AG09309 (cell line): Measurements from ENCODE around the gene TM4SF5.

Experiments
- DNase-seq: peaks from one replicate; pipeline ENCODE4 v3.0.0-alpha.2; 2010; ENCODE audit warnings: low read depth
- H3K4me3 ChIP-seq: 2 replicates; pipeline ENCODE4 v1.5.1; 2011; ENCODE audit warnings: mild to moderate bottlenecking, low read depth, low read length, moderate library complexity; ENCODE audit not compliant: control insufficient read depth
- CTCF ChIP-seq: IDR thresholded peaks from 2 replicates; pipeline ENCODE4 v1.5.1; 2011; ENCODE audit warnings: mild to moderate bottlenecking, low read depth, low read length, inconsistent platforms; ENCODE audit not compliant: insufficient read depth, control insufficient read depth; ENCODE audit errors: missing control alignments

The TM4SF5 gene

GRCh38 chr17:4780325-4780955, 8.8 kb downstream of the TM4SF5 start:
- no peak for DNase-seq
- TF ChIP-seq CTCF = no peak
- H3K4me3 ChIP-seq = no peak overlapping the region

- no peak for DNase-seq
- TF ChIP-seq CTCF = no peak
- H3K4me3 ChIP-seq = no peak overlapping the region
Observed at GRCh38 chr17:4782652-4783051, 11.0 kb downstream of the TM4SF5 start.

GRCh38 chr17:4785311-4786105, 13.8 kb downstream of the TM4SF5 start:
- no peak for TF ChIP-seq CTCF
- no peak for DNase-seq
- no peak overlapping the region; the same call in 1 of the 2 replicates for H3K4me3 ChIP-seq

- no peak for TF ChIP-seq CTCF
- H3K4me3 ChIP-seq = no peak within 1 kb of the TSS; the same call in 1 of the 2 replicates
- DNase-seq = no peak
Observed at GRCh38 chr17:4786106-4786511, 14.4 kb downstream of the TM4SF5 start, which contains the start of gene VMO1. Gene VMO1 (minus strand): TSS chr17:4786364. CDS start chr17:4786352, 12 bp downstream.

- no peak for TF ChIP-seq CTCF
- no peak for DNase-seq
- no peak overlapping the region for H3K4me3 ChIP-seq
Observed at GRCh38 chr17:4786516-4786915, 14.8 kb downstream of the TM4SF5 start.

GRCh38 chr17:4788159-4788806, 16.6 kb downstream of the TM4SF5 start:
- H3K4me3 ChIP-seq = no peak overlapping the region
- no peak for DNase-seq
- TF ChIP-seq CTCF = no peak
